Testis (tissue), 3 donors: ENCODE measurements around the gene CDK5RAP3. TPM values are rescaled to one million over a fixed set of nuclear protein-coding genes. Genes with fewer than 3 reads are reported as not detected.
"Not testable (repeated sequence)": the region's sequence is repeated elsewhere in the genome, so short reads cannot be mapped to it uniquely, and the experiment has no call there.

Experiments used
- DNase-seq: peaks from one replicate; pipeline ENCODE4 v3.0.0-alpha.2; 2019
- H3K27ac ChIP-seq, 2 donors: fragments of 200-600 bp; sonication (generic); one replicate each; pipeline ENCODE4 v1.5.1; 2019
- H3K27me3 ChIP-seq: fragments of 200-600 bp; sonication (generic); one replicate; pipeline ENCODE4 v1.5.1; 2019
- H3K36me3 ChIP-seq: fragments of 200-600 bp; sonication (generic); one replicate; pipeline ENCODE4 v1.5.1; 2017; ENCODE audit warnings: low read depth; ENCODE audit errors: missing control alignments
- H3K4me1 ChIP-seq: fragments of 200-600 bp; sonication (generic); one replicate; pipeline ENCODE4 v1.5.1; 2019
- H3K4me3 ChIP-seq, 2 donors: fragments of 200-600 bp; sonication (generic); one replicate each; pipeline ENCODE4 v1.5.1; 2017 to 2019
- H3K9me3 ChIP-seq: fragments of 200-600 bp; sonication (generic); one replicate; pipeline ENCODE4 v1.5.1; 2017
- CTCF ChIP-seq, 3 experiments: fragments of 450-650 bp in 2 of 3; fragments of 200-600 bp in 1 of 3; sonication (generic) in 1 of 3; IDR thresholded peaks; one replicate each; pipeline ENCODE4 v1.5.1; 2016 to 2019; ENCODE audit warnings: antibody characterized with exemption in 3 of 3, mild to moderate bottlenecking in 2 of 3, moderate library complexity in 1 of 3
- POLR2A ChIP-seq: fragments of 450-650 bp; IDR thresholded peaks from one replicate; pipeline ENCODE4 v1.6.1; 2017; ENCODE audit warnings: antibody characterized with exemption, mild to moderate bottlenecking, moderate library complexity
- WGBS, 2 donors: methylation state at CpG; one replicate each; pipeline ENCODE4 v1.1.5; 2018; 5-methylcytosine and 5-hydroxymethylcytosine counted together
- intact Hi-C: fragments of 100-400 bp; cut with DNase I; formaldehyde crosslinking; loops from one replicate; pipeline ENCODE4 v1.15.1; 2023; ENCODE audit warnings: low total_unique reads
- polyA plus RNA-seq: library from polyadenylated mRNA; stranded (reverse); fragments of 350-450 nt; fragmentation: Illumina TruSeq; extraction: RNeasy Lipid Tissue Mini Kit (QIAGEN cat#74804); gene quantifications from one replicate; pipeline ENCODE4 v1.2.3, GENCODE V29; 2014; ENCODE audit warnings: low read depth, low replicate concordance; ENCODE audit not compliant: insufficient read depth
- total RNA-seq, 2 donors: library from RNA; depleted of rRNA; stranded (reverse); fragments of >200 nt; gene quantifications; one replicate each; pipeline ENCODE4 v1.2.3, GENCODE V29; 2016

CDK5RAP3 gene
- total and polyA plus RNA-seq, 3 donors from 2014 or later = 192 to 281 (median 221) TPM

GRCh38 chr17:47999582-47999981, 28.7 kb downstream of the CDK5RAP3 start:
- intact Hi-C loops = no loop called here
- Histone ChIP-seq H3K36me3 (no peaks in the 10 kb centered on the region), H3K27me3 (no peaks in the 10 kb centered on the region), H3K9me3 (no peaks in the 10 kb centered on the region), H3K4me3 (no peak overlapping the region), H3K4me1 (no peaks in the 10 kb centered on the region), H3K27ac (no peak overlapping the region)
- TF ChIP-seq CTCF (IDR thresholded peaks at IDR 0.05) (no peak), POLR2A (no peak)
- DNase-seq = no peak
- WGBS, 2 donors = 56 to 58% methylated on average over 4 of the region's 4 CpGs

- WGBS, 2 donors = 82 to 85% methylated on average over 1 of the region's 1 CpG
- no peak overlapping the region for H3K4me3 ChIP-seq
- no peaks in the 10 kb centered on the region for H3K36me3 ChIP-seq
- no peak for DNase-seq
- no peak overlapping the region for H3K27ac ChIP-seq
- H3K4me1 ChIP-seq = no peaks in the 10 kb centered on the region
- no peak for TF ChIP-seq POLR2A
- TF ChIP-seq CTCF (IDR thresholded peaks at IDR 0.05) = no peak
- no peaks in the 10 kb centered on the region for H3K27me3 ChIP-seq
- intact Hi-C loops = no loop called here
- no peaks in the 10 kb centered on the region for H3K9me3 ChIP-seq
Measured at GRCh38 chr17:48001197-48001596, 30.3 kb downstream of the CDK5RAP3 start.

- H3K27ac ChIP-seq, DNase-seq, intact Hi-C loops, H3K36me3 ChIP-seq, H3K4me1 ChIP-seq, H3K4me3 ChIP-seq, H3K27me3 ChIP-seq, H3K9me3 ChIP-seq: not testable (repeated sequence)
- WGBS, 2 donors = 91% methylated on average over 5 of the region's 5 CpGs
Measured at GRCh38 chr17:48001657-48002056, 30.7 kb downstream of the CDK5RAP3 start.

GRCh38 chr17:48002266-48002915, 31.5 kb downstream of the CDK5RAP3 start:
- H3K27ac ChIP-seq = no peak overlapping the region
- DNase-seq = no peak
- 53 to 56% methylated on average over 4 of the region's 4 CpGs for WGBS, 2 donors

GRCh38 chr17:48002916-48003416, 32.1 kb downstream of the CDK5RAP3 start:
- no peak for DNase-seq
- WGBS, 2 donors = 66 to 74% methylated on average over 7 of the region's 7 CpGs
- intact Hi-C loops = no loop called here
- no peaks in the 10 kb centered on the region for H3K4me1 ChIP-seq
- H3K27ac ChIP-seq = no peak overlapping the region
- no peaks in the 10 kb centered on the region for H3K27me3 ChIP-seq
- no peaks in the 10 kb centered on the region for H3K36me3 ChIP-seq
- H3K9me3 ChIP-seq = no peaks in the 10 kb centered on the region
- H3K4me3 ChIP-seq = no peak overlapping the region
- TF ChIP-seq POLR2A = no peak
- no peak for TF ChIP-seq CTCF (IDR thresholded peaks at IDR 0.05)

More at GRCh38 chr17:48002266-48002915, 31.5 kb downstream of the CDK5RAP3 start:
- Histone ChIP-seq H3K4me1 (no peaks in the 10 kb centered on the region), H3K27me3 (no peaks in the 10 kb centered on the region), H3K36me3 (no peaks in the 10 kb centered on the region), H3K9me3 (no peaks in the 10 kb centered on the region), H3K4me3 (no peak overlapping the region)
- intact Hi-C loops = no loop called here
- no peak for TF ChIP-seq POLR2A
- TF ChIP-seq CTCF (IDR thresholded peaks at IDR 0.05) = no peak
